K562 (cell line): Measurements from ENCODE around the gene GUK1. TPM values are rescaled to one million over a fixed set of nuclear protein-coding genes. Genes with fewer than 3 reads are reported as not detected.

ENCODE experiments used
- BCOR ChIP-seq: fragments of 450-650 bp; IDR thresholded peaks from 2 replicates; pipeline ENCODE4 v1.6.1; 2016
- CBFA2T3 ChIP-seq: fragments of 450-650 bp; IDR thresholded peaks from 2 replicates; pipeline ENCODE4 v1.6.1; 2017
- COPS2 ChIP-seq: fragments of 450-650 bp; conservative IDR thresholded peaks from 2 replicates; pipeline ENCODE4 v1.6.1; 2016; ENCODE audit warnings: mild to moderate bottlenecking, moderate library complexity
- DACH1 ChIP-seq: fragments of 450-650 bp; IDR thresholded peaks from 2 replicates; pipeline ENCODE4 v1.6.1; 2018; ENCODE audit not compliant: partially characterized antibody
- FOXJ3 ChIP-seq: sonication (generic); formaldehyde crosslinking; IDR thresholded peaks from 2 replicates; pipeline ENCODE4 v1.4.0; 2020; ENCODE audit warnings: mild to moderate bottlenecking, missing genetic modification reagents
- HOMEZ ChIP-seq: fragments of 250-450 bp; sonication (Bioruptor Pico); IDR thresholded peaks from 2 replicates; pipeline ENCODE4 v1.4.0; 2020; ENCODE audit warnings: mild to moderate bottlenecking, moderate library complexity
- MBD2 ChIP-seq: sonication (generic); IDR thresholded peaks from 2 replicates; pipeline ENCODE4 v1.6.1; 2016; ENCODE audit warnings: low read depth, borderline replicate concordance
- MYNN ChIP-seq, 2 experiments: sonication (generic); formaldehyde crosslinking in 1 of 2; IDR thresholded peaks; 2 replicates each; pipeline versions ENCODE4 v1.5.0 to v1.6.1; 2016 to 2020; ENCODE audit warnings: antibody characterized with exemption in 1 of 2, missing genetic modification reagents in 1 of 2
- NCOA2 ChIP-seq, 2 experiments: fragments of 450-650 bp; IDR thresholded peaks; 2 replicates each; pipeline ENCODE4 v1.6.1; 2018; ENCODE audit warnings: mild to moderate bottlenecking in 2 of 2, moderate library complexity in 1 of 2; ENCODE audit not compliant: partially characterized antibody in 2 of 2
- NFIC ChIP-seq: fragments of 450-650 bp; IDR thresholded peaks from 2 replicates; pipeline ENCODE4 v1.6.1; 2017; ENCODE audit warnings: mild to moderate bottlenecking, inconsistent platforms
- PREB ChIP-seq: sonication (generic); formaldehyde crosslinking; IDR thresholded peaks from 2 replicates; pipeline ENCODE4 v1.8.1; 2023; ENCODE audit warnings: mild to moderate bottlenecking, missing genetic modification reagents
- RNF2 ChIP-seq: sonication (generic); IDR thresholded peaks from 2 replicates; pipeline ENCODE4 v1.6.1; 2016
- TAF9B ChIP-seq: fragments of 450-650 bp; IDR thresholded peaks from 2 replicates; pipeline ENCODE4 v1.6.1; 2018; ENCODE audit warnings: mild to moderate bottlenecking; ENCODE audit not compliant: partially characterized antibody
- TBP ChIP-seq: optimal IDR thresholded peaks from 2 replicates; pipeline ENCODE3; 2011; ENCODE audit warnings: low read depth, low read length, improper control_type of control experiment
- THRAP3 ChIP-seq: fragments of 450-650 bp; IDR thresholded peaks from 2 replicates; pipeline ENCODE4 v1.6.1; 2016; ENCODE audit warnings: mild to moderate bottlenecking, inconsistent platforms, borderline replicate concordance
- polyA plus RNA-seq, 8 experiments: library from polyadenylated mRNA; depleted of rRNA in 4 of 8; stranded (reverse) in 5 of 8; unstranded in 3 of 8; fragments of >200 nt; fragmentation: Nextera tagmentation in 2 of 8; fragmentation: Illumina TruSeq in 1 of 8; extraction: Ambion mirVana in 2 of 8; extraction: Trizol in 1 of 8; gene quantifications; 2 replicates each; pipeline versions ENCODE4 v1.2.1 to v1.2.3, GENCODE V29; 2011 to 2014; ENCODE audit warnings: inconsistent platforms in 1 of 8, missing spikeins in 1 of 8
- total RNA-seq, 7 experiments: library from RNA; depleted of rRNA in 6 of 7; stranded (reverse); fragments of >200 nt in 6 of 7; fragmentation: Illumina TruSeq in 2 of 7; extraction: Trizol in 2 of 7; gene quantifications; 2 replicates each; pipeline versions ENCODE4 v1.2.1 to v1.2.3, GENCODE V29; 2011 to 2021; ENCODE audit warnings: low replicate concordance in 1 of 7
- TF ChIP-seq, protein P1 (sequence below), 2 experiments: fragments of 200-800 bp in 1 of 2; sonication (Bioruptor generic) in 1 of 2; sonication (generic) in 1 of 2; formaldehyde crosslinking in 1 of 2; IDR thresholded peaks in 1 of 2; conservative IDR thresholded peaks in 1 of 2; 2 replicates each; pipeline versions ENCODE4 v1.5.0 to v1.6.1; 2016 to 2020; ENCODE audit warnings: missing compliant biosample characterization in 1 of 2, missing genetic modification characterization in 1 of 2, missing genetic modification reagents in 1 of 2
- TF ChIP-seq, protein P2 (sequence below), 2 experiments: fragments of 450-650 bp; IDR thresholded peaks; 2 replicates each; pipeline ENCODE4 v1.6.1; 2018; ENCODE audit warnings: mild to moderate bottlenecking in 2 of 2, low read depth in 1 of 2; ENCODE audit not compliant: partially characterized antibody in 2 of 2

The GUK1 gene
- total and polyA plus RNA-seq, 9 of the 15 experiments (the other 6 are each of a cell fraction or from before 2014, with no cell fraction given) = 7.0 to 331 (median 132) TPM

GRCh38 chr1:228178737-228179684 is 38.9 kb downstream of the GUK1 start (continued):
- TF ChIP-seq TBP = peak; percentile 3
- no peak for TF ChIP-seq PREB (CRISPR knock-in tag)
- TF ChIP-seq DACH1 = peak; percentile 95
- TF ChIP-seq RNF2 = peak; percentile 59; the same call in 1 of the 2 replicates
- no peak for TF ChIP-seq TAF9B
- TF ChIP-seq NCOA2 (IDR thresholded peaks at IDR 0.05; ENCODE audit: partially characterized antibody in 2 of 2) = no peak
- TF ChIP-seq NFIC = peak; percentile 94
- TF ChIP-seq HOMEZ = no peak
- TF ChIP-seq, protein P1, sequence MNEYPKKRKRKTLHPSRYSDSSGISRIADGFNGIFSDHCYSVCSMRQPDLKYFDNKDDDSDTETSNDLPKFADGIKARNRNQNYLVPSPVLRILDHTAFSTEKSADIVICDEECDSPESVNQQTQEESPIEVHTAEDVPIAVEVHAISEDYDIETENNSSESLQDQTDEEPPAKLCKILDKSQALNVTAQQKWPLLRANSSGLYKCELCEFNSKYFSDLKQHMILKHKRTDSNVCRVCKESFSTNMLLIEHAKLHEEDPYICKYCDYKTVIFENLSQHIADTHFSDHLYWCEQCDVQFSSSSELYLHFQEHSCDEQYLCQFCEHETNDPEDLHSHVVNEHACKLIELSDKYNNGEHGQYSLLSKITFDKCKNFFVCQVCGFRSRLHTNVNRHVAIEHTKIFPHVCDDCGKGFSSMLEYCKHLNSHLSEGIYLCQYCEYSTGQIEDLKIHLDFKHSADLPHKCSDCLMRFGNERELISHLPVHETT (CRISPR knock-in tag; conservative IDR thresholded peaks at IDR 0.05 in 1 of 2, IDR thresholded peaks at IDR 0.05 in 1 of 2) = peak in 1 of 2 experiments; percentile 74; a peak in 2 of 4 replicates
- TF ChIP-seq BCOR = peak; percentile 86
- TF ChIP-seq FOXJ3 (CRISPR knock-in tag) = no peak
- TF ChIP-seq THRAP3 = 0 out of 2 replicates have a peak, but pooled peaks have one; percentile 58
- peak; percentile 62; the same call in 1 of the 2 replicates for TF ChIP-seq MBD2
- TF ChIP-seq MYNN (IDR thresholded peaks at IDR 0.05) = peak; percentile 94
- TF ChIP-seq MYNN (CRISPR knock-in tag; IDR thresholded peaks at IDR 0.05) = no peak
- TF ChIP-seq, protein P2, sequence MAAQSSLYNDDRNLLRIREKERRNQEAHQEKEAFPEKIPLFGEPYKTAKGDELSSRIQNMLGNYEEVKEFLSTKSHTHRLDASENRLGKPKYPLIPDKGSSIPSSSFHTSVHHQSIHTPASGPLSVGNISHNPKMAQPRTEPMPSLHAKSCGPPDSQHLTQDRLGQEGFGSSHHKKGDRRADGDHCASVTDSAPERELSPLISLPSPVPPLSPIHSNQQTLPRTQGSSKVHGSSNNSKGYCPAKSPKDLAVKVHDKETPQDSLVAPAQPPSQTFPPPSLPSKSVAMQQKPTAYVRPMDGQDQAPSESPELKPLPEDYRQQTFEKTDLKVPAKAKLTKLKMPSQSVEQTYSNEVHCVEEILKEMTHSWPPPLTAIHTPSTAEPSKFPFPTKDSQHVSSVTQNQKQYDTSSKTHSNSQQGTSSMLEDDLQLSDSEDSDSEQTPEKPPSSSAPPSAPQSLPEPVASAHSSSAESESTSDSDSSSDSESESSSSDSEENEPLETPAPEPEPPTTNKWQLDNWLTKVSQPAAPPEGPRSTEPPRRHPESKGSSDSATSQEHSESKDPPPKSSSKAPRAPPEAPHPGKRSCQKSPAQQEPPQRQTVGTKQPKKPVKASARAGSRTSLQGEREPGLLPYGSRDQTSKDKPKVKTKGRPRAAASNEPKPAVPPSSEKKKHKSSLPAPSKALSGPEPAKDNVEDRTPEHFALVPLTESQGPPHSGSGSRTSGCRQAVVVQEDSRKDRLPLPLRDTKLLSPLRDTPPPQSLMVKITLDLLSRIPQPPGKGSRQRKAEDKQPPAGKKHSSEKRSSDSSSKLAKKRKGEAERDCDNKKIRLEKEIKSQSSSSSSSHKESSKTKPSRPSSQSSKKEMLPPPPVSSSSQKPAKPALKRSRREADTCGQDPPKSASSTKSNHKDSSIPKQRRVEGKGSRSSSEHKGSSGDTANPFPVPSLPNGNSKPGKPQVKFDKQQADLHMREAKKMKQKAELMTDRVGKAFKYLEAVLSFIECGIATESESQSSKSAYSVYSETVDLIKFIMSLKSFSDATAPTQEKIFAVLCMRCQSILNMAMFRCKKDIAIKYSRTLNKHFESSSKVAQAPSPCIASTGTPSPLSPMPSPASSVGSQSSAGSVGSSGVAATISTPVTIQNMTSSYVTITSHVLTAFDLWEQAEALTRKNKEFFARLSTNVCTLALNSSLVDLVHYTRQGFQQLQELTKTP (IDR thresholded peaks at IDR 0.05; ENCODE audit: low read depth in 1 of 2, partially characterized antibody in 2 of 2) = peak in 1 of 2 experiments; percentile 52
- TF ChIP-seq CBFA2T3 = peak; percentile 99
- TF ChIP-seq COPS2 = no peak
